ENCODE results near the gene CYB561D1. TPM values are rescaled to one million over a fixed set of nuclear protein-coding genes. Genes with fewer than 3 reads are reported as not detected.

CYB561D1 gene
- total RNA-seq, 1 experiment from 2014 or later: 5.7 TPM

DNA sequence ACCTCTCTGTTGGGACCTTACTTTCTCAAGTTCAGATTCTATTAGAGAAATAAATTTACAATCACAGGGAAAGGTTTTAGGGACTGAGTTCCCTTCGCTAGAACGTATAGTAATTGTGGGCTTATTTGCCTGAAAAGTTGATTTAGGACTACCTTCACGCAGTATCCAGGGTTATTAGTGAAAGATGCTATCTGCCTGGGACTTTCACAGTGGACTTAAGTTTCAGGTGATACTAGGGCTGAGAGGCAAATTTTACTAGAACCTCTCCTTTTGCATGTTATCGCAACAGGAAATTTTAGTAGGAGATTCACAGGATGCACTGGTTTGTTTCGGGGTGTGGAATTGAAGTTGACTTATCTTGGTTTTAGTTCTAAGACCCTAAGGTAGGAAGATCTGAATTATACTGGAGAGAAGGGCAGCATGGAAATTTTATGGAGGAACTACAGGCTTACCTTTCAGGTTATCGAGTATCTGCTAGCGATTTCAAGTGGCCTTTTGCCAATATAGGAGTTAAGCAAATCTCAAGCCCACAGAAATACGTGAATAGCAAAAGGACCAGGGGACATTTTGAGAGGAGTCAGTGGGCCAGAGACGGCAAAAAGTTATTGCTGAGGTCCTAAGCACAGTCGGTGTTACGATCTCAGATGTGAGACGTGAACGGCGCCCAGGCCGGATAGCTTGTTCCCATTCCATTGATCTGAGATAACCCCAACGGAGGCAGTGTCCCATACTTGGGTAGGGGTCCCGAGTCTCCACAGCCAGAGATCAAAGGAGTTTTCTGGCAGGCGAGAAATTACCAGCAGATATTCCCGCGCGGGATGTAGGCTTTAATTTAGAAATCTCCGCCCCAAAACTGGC lies 53.8 kb downstream of the CYB561D1 start:
- intact Hi-C loops (cut with micrococcal nuclease; ENCODE audit: unreplicated experiment): loop anchor here (5.0 kb wide), 2 partner anchors 75 to 95 kb away; no protein-coding TSS in a partner anchor
- no peaks in the 10 kb centered on the region for H3K27me3 ChIP-seq (replicated peaks; ENCODE audit: insufficient read depth, low read depth, low read length, poor library complexity)
- H3K4me3 ChIP-seq (ENCODE audit: low read depth, low read length, poor library complexity, severe bottlenecking): peak overlapping the region; percentile 95
- DNase-seq (ENCODE audit: low spot score): peak; percentile 26
- no peaks in the 10 kb centered on the region for H3K36me3 ChIP-seq (ENCODE audit: insufficient read depth, low read length, poor library complexity, severe bottlenecking)
- TF ChIP-seq EZH2 (IDR thresholded peaks at IDR 0.05; ENCODE audit: borderline replicate concordance, low read depth, low read length, poor library complexity, severe bottlenecking): no peak
- TF ChIP-seq, protein P1, sequence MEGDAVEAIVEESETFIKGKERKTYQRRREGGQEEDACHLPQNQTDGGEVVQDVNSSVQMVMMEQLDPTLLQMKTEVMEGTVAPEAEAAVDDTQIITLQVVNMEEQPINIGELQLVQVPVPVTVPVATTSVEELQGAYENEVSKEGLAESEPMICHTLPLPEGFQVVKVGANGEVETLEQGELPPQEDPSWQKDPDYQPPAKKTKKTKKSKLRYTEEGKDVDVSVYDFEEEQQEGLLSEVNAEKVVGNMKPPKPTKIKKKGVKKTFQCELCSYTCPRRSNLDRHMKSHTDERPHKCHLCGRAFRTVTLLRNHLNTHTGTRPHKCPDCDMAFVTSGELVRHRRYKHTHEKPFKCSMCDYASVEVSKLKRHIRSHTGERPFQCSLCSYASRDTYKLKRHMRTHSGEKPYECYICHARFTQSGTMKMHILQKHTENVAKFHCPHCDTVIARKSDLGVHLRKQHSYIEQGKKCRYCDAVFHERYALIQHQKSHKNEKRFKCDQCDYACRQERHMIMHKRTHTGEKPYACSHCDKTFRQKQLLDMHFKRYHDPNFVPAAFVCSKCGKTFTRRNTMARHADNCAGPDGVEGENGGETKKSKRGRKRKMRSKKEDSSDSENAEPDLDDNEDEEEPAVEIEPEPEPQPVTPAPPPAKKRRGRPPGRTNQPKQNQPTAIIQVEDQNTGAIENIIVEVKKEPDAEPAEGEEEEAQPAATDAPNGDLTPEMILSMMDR (conservative IDR thresholded peaks at IDR 0.05; ENCODE audit: low read depth, low read length): no peak
- no peaks in the 10 kb centered on the region for H3K9me3 ChIP-seq (ENCODE audit: low read depth, low read length, poor library complexity, severe bottlenecking)
- H3K4me1 ChIP-seq (ENCODE audit: insufficient read depth, low read length, poor library complexity, severe bottlenecking): peaks cover 22% of the 10 kb centered on the region
- ChIA-PET POLR2A (ENCODE audit: low non-redundant PET) (interaction anchor here (0.6 to 0.9 kb wide), 3 partner anchors 57 to 136 kb away, joined by 3 read pairs; no protein-coding TSS in a partner anchor), CTCF (interaction anchor here (1.1 to 3.1 kb wide), 6 partner anchors 83 to 437 kb away, joined by 3 to 33 read pairs (median 7); partner anchors contain the start of gene AHCYL1)
- BruUV-seq (replicated peaks): TSS peak; percentile 93
- peak overlapping the region; percentile 94 for H3K27ac ChIP-seq (ENCODE audit: low read depth, low read length, poor library complexity, severe bottlenecking)

DNA sequence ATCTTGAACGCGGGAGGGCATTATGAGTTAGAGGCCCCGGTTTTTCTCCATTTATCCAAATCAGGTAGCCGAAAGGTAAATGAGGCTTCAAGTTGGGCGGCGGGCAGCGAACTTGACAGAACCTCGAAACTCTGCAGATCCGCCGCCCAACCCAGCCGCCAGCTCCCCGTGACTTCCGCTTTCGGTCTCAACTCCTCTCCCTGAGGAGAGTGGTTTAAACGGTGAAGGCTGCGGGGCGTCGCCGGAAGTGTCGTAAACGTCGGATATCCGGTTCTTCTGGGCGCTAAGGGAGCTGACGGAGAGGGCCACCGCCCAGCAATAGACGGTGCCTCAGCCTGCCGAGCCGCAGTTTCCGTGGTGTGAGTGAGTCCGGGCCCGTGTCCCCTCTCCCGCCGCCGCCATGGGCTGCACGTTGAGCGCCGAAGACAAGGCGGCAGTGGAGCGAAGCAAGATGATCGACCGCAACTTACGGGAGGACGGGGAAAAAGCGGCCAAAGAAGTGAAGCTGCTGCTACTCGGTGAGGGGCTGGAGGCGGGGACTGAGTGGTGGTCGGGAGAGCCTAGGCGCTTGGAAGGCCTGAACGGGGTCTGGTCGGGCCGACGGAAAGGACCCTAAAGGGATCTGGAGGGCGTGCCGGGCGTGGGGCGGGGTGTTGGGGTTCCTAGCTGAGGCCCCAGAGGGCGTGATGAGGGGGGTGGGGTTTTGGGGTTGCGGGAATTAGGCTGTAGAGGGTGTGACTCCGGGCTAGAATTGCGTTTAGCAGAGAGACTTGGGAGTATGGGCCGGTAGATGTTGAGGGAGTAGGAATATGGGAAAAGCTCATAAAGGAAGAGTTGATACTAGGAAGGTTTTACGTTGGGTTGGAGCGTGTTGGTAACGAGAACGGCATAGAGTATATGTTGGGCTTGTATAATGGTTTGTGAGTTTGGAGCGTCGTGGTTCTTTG lies 54.7 kb downstream of the CYB561D1 start, which contains the start of gene GNAI3:
Gene GNAI3 (plus strand): TSS at position 295 of the 947 bp plus-strand sequence. CDS start 106 bp downstream, at position 401.
- Histone ChIP-seq H3K4me3 (ENCODE audit: low read depth, low read length, poor library complexity, severe bottlenecking) (peak within 1 kb of the TSS; percentile 95), H3K27me3 (replicated peaks; ENCODE audit: insufficient read depth, low read depth, low read length, poor library complexity) (no peaks in the 10 kb centered on the region), H3K27ac (ENCODE audit: low read depth, low read length, poor library complexity, severe bottlenecking) (peak within 1 kb of the TSS; percentile 94), H3K36me3 (ENCODE audit: insufficient read depth, low read length, poor library complexity, severe bottlenecking) (no peaks in the 10 kb centered on the region), H3K4me1 (ENCODE audit: insufficient read depth, low read length, poor library complexity, severe bottlenecking) (peaks cover 29% of the 10 kb centered on the region), H3K9me3 (ENCODE audit: low read depth, low read length, poor library complexity, severe bottlenecking) (no peaks in the 10 kb centered on the region)
- POLR2A ChIA-PET (ENCODE audit: low non-redundant PET): interaction anchor here (0.6 to 1.1 kb wide), 7 partner anchors 18 to 955 kb away, joined by 3 to 8 read pairs (median 3); no protein-coding TSS in a partner anchor
- BruUV-seq (replicated peaks): no TSS peak
- no peak for TF ChIP-seq EZH2 (IDR thresholded peaks at IDR 0.05; ENCODE audit: borderline replicate concordance, low read depth, low read length, poor library complexity, severe bottlenecking)
- TF ChIP-seq, protein P1 (conservative IDR thresholded peaks at IDR 0.05; ENCODE audit: low read depth, low read length): no peak
- DNase-seq (ENCODE audit: low spot score): peak; percentile 98
- intact Hi-C loops (cut with micrococcal nuclease; ENCODE audit: unreplicated experiment): loop anchor here (5.0 kb wide), 2 partner anchors 74 to 94 kb away; no protein-coding TSS in a partner anchor
- CTCF ChIA-PET: interaction anchor here (0.8 to 1.6 kb wide), 5 partner anchors 82 to 436 kb away, joined by 3 to 9 read pairs (median 4); partner anchors contain the start of gene AHCYL1

Other genes with a start within 250 kb of the CYB561D1 start
- gene CELSR2, start 244.6 kb upstream of the CYB561D1 start, total RNA-seq (2021): 30.2 and 32.6 TPM in 2 replicates
- gene PSRC1, start 210.9 kb upstream of the CYB561D1 start, total RNA-seq (2021): 75.0 and 85.2 TPM in 2 replicates
- gene MYBPHL, start 187.1 kb upstream of the CYB561D1 start, total RNA-seq (2021): not detected in 2 replicates
- gene SORT1, start 96.2 kb upstream of the CYB561D1 start, total RNA-seq (2021): 52.4 and 56.5 TPM in 2 replicates
- 189 and 201 TPM in 2 replicates for gene PSMA5, start 67.6 kb upstream of the CYB561D1 start, total RNA-seq (2021)
- 0.09 and 0.13 TPM in 2 replicates for gene SYPL2, start 27.5 kb upstream of the CYB561D1 start, total RNA-seq (2021)
- 11.0 and 16.3 TPM in 2 replicates for gene ATXN7L2, start 10.2 kb upstream of the CYB561D1 start, total RNA-seq (2021)
- gene AMIGO1, start 15.6 kb downstream of the CYB561D1 start, total RNA-seq (2021): 1.8 and 2.3 TPM in 2 replicates
- gene GPR61, start 45.8 kb downstream of the CYB561D1 start, total RNA-seq (2021): not detected in 2 replicates
- gene GNAI3, start 54.5 kb downstream of the CYB561D1 start, total RNA-seq (2021): 11.1 and 12.8 TPM in 2 replicates
- gene GNAT2, start 125.5 kb downstream of the CYB561D1 start, total RNA-seq (2021): not detected in 2 replicates
- 119 and 132 TPM in 2 replicates for gene AMPD2, start 125.7 kb downstream of the CYB561D1 start, total RNA-seq (2021)
- 173 and 188 TPM in 2 replicates for gene GSTM4, start 162.0 kb downstream of the CYB561D1 start, total RNA-seq (2021)
- 47.3 and 62.2 TPM in 2 replicates for gene GSTM2, start 174.0 kb downstream of the CYB561D1 start, total RNA-seq (2021)
- 166 TPM in 2 replicates for gene GSTM1, start 193.7 kb downstream of the CYB561D1 start, total RNA-seq (2021)
- 0.13 and 0.43 TPM in 2 replicates for gene GSTM5, start 218.2 kb downstream of the CYB561D1 start, total RNA-seq (2021)
- gene GSTM3, start 246.9 kb downstream of the CYB561D1 start, total RNA-seq (2021): 72.2 and 73.4 TPM in 2 replicates